Breast epithelium (tissue), 4 donors: ENCODE results near the gene PRPF31. TPM values are rescaled to one million over a fixed set of nuclear protein-coding genes. Genes with fewer than 3 reads are reported as not detected.
"Not testable (repeated sequence)": the region's sequence is repeated elsewhere in the genome, so short reads cannot be mapped to it uniquely, and the experiment has no call there.

ENCODE experiments used
- DNase-seq, 2 donors: peaks; one replicate each; pipeline ENCODE4 v3.0.0-alpha.2; 2019; ENCODE audit warnings: low spot score in 2 of 2
- H3K27ac ChIP-seq, 2 donors: fragments of 200-600 bp; sonication (generic) in 1 of 2; one replicate each; pipeline ENCODE4 v1.5.1; 2016 to 2019; ENCODE audit warnings: mild to moderate bottlenecking in 1 of 2
- H3K27me3 ChIP-seq, 2 donors: fragments of 200-600 bp; sonication (generic) in 1 of 2; one replicate each; pipeline versions ENCODE4 v1.5.1 to v1.6.0; 2017 to 2019; ENCODE audit warnings: control low read depth in 1 of 2, mild to moderate bottlenecking in 1 of 2
- H3K36me3 ChIP-seq: fragments of 200-600 bp; one replicate; pipeline ENCODE4 v1.5.1; 2019
- H3K4me1 ChIP-seq, 2 donors: fragments of 200-600 bp; sonication (generic); one replicate each; pipeline ENCODE4 v1.5.1; 2016 to 2019; ENCODE audit warnings: control low read depth in 1 of 2
- H3K4me3 ChIP-seq, 3 donors: fragments of 200-600 bp; sonication (generic); 1 replicate in 2 of 3; 2 replicates in 1 of 3; pipeline ENCODE4 v1.5.1; 2016 to 2019; ENCODE audit warnings: mild to moderate bottlenecking in 3 of 3, moderate library complexity in 2 of 3
- H3K9me3 ChIP-seq, 2 donors: fragments of 200-600 bp; sonication (generic) in 1 of 2; one replicate each; pipeline ENCODE4 v1.5.1; 2016 to 2019; ENCODE audit warnings: control low read depth in 1 of 2
- CTCF ChIP-seq, 3 donors: fragments of 450-650 bp; IDR thresholded peaks; one replicate each; pipeline ENCODE4 v1.5.1; 2016 to 2017; ENCODE audit warnings: antibody characterized with exemption in 3 of 3, mild to moderate bottlenecking in 3 of 3, moderate library complexity in 3 of 3
- POLR2A ChIP-seq: fragments of 450-650 bp; IDR thresholded peaks from one replicate; pipeline ENCODE4 v1.6.1; 2016; ENCODE audit warnings: antibody characterized with exemption, mild to moderate bottlenecking, moderate library complexity
- POLR2AphosphoS5 ChIP-seq, 3 donors: sonication (generic); formaldehyde crosslinking; IDR thresholded peaks; one replicate each; pipeline ENCODE4 v1.6.1; 2017; ENCODE audit warnings: antibody characterized with exemption in 3 of 3
- intact Hi-C: fragments of 100-400 bp; cut with DNase I; formaldehyde crosslinking; loops from one replicate; pipeline ENCODE4 v1.15.1; 2023; ENCODE audit warnings: low total_unique reads
- total RNA-seq, 3 donors: library from RNA; depleted of rRNA; stranded (reverse); fragments of >200 nt; gene quantifications; one replicate each; pipeline ENCODE4 v1.1.0, GENCODE V29; 2016

PRPF31 gene
- total RNA-seq, 3 donors from 2014 or later = 45.5 to 59.6 (median 52.5) TPM

GRCh38 chr19:54096617-54097106, 18.9 kb upstream of the PRPF31 start:
- Histone ChIP-seq H3K4me1 (peaks cover 0 to 4% of the 10 kb centered on the region in 2 donors), H3K27ac (peak overlapping the region; percentile 52 to 80), H3K27me3 (peaks cover 0 to 13% of the 10 kb centered on the region in 2 donors), H3K4me3 (peak overlapping the region; percentile 34 to 64 (median 43)), H3K9me3 (no peaks in the 10 kb centered on the region), H3K36me3 (no peaks in the 10 kb centered on the region)
- DNase-seq = no peak
- no peak for TF ChIP-seq POLR2A
- no peak for TF ChIP-seq POLR2AphosphoS5 (IDR thresholded peaks at IDR 0.05)
- no peak for TF ChIP-seq CTCF (IDR thresholded peaks at IDR 0.05)
- intact Hi-C loops = no loop called here

- no peak overlapping the region for H3K4me3 ChIP-seq
- peaks cover 0 to 13% of the 10 kb centered on the region in 2 donors for H3K27me3 ChIP-seq
- intact Hi-C loops = no loop called here
- no peaks in the 10 kb centered on the region for H3K36me3 ChIP-seq
- no peak overlapping the region for H3K27ac ChIP-seq
- TF ChIP-seq CTCF (IDR thresholded peaks at IDR 0.05) (no peak), POLR2A (no peak), POLR2AphosphoS5 (IDR thresholded peaks at IDR 0.05) (no peak)
- no peaks in the 10 kb centered on the region for H3K9me3 ChIP-seq
- no peak for DNase-seq
- peaks cover 0 to 4% of the 10 kb centered on the region in 2 donors for H3K4me1 ChIP-seq
Observed at GRCh38 chr19:54099190-54099902, 16.2 kb upstream of the PRPF31 start.

- H3K27me3 ChIP-seq, intact Hi-C loops, H3K4me3 ChIP-seq, H3K9me3 ChIP-seq, DNase-seq, H3K4me1 ChIP-seq, H3K27ac ChIP-seq, H3K36me3 ChIP-seq: not testable (repeated sequence)
Observed at GRCh38 chr19:54099903-54100255, 15.7 kb upstream of the PRPF31 start.

- H3K27ac ChIP-seq = no peak within 1 kb of the TSS
- H3K9me3 ChIP-seq = no peaks in the 10 kb centered on the region
- H3K4me3 ChIP-seq = no peak within 1 kb of the TSS
- DNase-seq = no peak
- TF ChIP-seq POLR2A (no peak), CTCF (IDR thresholded peaks at IDR 0.05) (no peak), POLR2AphosphoS5 (IDR thresholded peaks at IDR 0.05) (no peak)
- intact Hi-C loops = no loop called here
- peaks cover 0 to 3% of the 10 kb centered on the region in 2 donors for H3K4me1 ChIP-seq
- no peaks in the 10 kb centered on the region for H3K36me3 ChIP-seq
- H3K27me3 ChIP-seq = peaks cover 0 to 3% of the 10 kb centered on the region in 2 donors
Observed at GRCh38 chr19:54100561-54100960, 15.0 kb upstream of the PRPF31 start, which contains the start of gene OSCAR. Gene OSCAR, minus strand, starts transcription at chr19:54100803. Its CDS starts 11 bp downstream, at chr19:54100792.

- Histone ChIP-seq H3K27ac (peak within 1 kb of the TSS; percentile 59 to 76), H3K9me3 (no peaks in the 10 kb centered on the region), H3K4me1 (no peaks in the 10 kb centered on the region), H3K27me3 (no peaks in the 10 kb centered on the region), H3K36me3 (no peaks in the 10 kb centered on the region), H3K4me3 (peak within 1 kb of the TSS; percentile 82 to 96 (median 96))
- intact Hi-C loops = no loop called here
- TF ChIP-seq POLR2A = peak; percentile 62
- TF ChIP-seq POLR2AphosphoS5 (IDR thresholded peaks at IDR 0.05) = peak in 2 of 3 donors; percentile 33 to 81
- TF ChIP-seq CTCF (IDR thresholded peaks at IDR 0.05) = no peak
- DNase-seq = peak; percentile 96 to 99
Observed at GRCh38 chr19:54102421-54103169, 13.0 kb upstream of the PRPF31 start, which contains the start of gene NDUFA3. Gene NDUFA3, plus strand, starts transcription at chr19:54102855. Its CDS starts 24 bp downstream, at chr19:54102879.
